22Rv1 (cell line): ENCODE data around the gene CTNND2.

Experiments used
- H3K27ac ChIP-seq: fragments of 450-650 bp; 2 replicates; pipeline ENCODE4 v1.5.1; 2017
- ZFX ChIP-seq: fragments of 450-650 bp; IDR thresholded peaks from 2 replicates; pipeline ENCODE4 v1.6.1; 2017; ENCODE audit warnings: antibody characterized with exemption, borderline replicate concordance
- TF ChIP-seq, protein P1 (sequence below): fragments of 450-650 bp; IDR thresholded peaks from 2 replicates; pipeline ENCODE4 v1.5.1; 2017; ENCODE audit warnings: mild to moderate bottlenecking

Gene CTNND2

GRCh38 chr5:11563822-11564221 lies 340.4 kb downstream of the CTNND2 start:
- no peak overlapping the region for H3K27ac ChIP-seq
- TF ChIP-seq, protein P1, sequence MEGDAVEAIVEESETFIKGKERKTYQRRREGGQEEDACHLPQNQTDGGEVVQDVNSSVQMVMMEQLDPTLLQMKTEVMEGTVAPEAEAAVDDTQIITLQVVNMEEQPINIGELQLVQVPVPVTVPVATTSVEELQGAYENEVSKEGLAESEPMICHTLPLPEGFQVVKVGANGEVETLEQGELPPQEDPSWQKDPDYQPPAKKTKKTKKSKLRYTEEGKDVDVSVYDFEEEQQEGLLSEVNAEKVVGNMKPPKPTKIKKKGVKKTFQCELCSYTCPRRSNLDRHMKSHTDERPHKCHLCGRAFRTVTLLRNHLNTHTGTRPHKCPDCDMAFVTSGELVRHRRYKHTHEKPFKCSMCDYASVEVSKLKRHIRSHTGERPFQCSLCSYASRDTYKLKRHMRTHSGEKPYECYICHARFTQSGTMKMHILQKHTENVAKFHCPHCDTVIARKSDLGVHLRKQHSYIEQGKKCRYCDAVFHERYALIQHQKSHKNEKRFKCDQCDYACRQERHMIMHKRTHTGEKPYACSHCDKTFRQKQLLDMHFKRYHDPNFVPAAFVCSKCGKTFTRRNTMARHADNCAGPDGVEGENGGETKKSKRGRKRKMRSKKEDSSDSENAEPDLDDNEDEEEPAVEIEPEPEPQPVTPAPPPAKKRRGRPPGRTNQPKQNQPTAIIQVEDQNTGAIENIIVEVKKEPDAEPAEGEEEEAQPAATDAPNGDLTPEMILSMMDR, result no peak
- no peak for TF ChIP-seq ZFX

DNA sequence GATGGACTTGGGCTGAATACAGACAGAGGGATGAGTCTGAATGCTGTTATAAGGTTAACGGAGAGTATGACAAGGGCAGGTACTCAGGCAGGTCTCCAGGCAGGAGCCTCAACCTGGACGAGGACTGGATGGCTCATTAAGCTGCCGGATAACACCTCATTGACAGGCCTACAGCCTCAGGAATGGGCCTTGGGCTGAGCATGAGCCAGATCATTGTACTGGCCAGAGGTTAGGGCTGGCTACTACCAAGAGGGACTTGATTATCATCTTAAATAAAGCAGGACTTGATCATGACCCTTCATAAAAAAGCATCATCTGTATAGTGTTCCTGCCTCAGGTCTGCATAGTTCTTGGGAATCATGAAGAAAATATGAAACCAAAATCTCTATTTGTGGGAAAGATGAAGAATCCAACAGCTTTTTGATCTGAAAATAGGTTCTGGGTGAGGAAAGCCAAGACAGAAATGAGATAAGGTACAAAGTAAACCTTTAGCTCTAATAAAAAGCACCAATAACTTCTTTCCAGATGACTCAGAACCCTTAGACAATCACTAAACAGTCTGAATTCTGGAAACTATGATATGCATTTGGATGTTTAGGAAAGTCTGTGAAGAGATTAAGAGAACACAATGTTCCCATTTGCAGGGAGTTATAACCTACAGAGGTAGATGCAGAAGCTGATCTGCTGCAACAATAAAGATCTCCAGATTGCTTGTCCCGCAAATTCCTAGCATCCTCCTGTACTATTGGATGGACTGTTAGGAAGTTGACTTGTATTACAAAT lies 343.1 kb downstream of the CTNND2 start:
- no peak for TF ChIP-seq ZFX
- TF ChIP-seq, protein P1, result no peak

DNA sequence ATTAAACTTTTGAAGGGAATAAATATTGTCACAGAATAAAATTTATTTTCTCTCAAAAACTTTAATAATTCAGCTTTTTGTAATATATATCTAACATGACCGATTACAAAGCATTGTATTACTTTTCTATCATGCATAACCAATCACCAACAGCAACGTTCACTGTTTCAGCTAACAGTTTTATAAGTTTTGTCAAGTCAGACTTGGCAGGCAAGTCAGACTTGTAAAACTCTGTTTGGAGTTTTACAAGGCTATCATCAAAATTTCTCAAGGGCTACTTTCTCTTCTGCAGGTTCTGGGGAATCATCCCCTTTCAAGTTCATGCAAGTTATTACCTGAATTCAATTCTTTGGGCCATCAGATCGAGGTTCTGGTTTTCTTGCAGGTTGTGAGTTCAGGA lies 347.2 kb downstream of the CTNND2 start:
- H3K27ac ChIP-seq, result no peak overlapping the region
- TF ChIP-seq ZFX, result no peak
- TF ChIP-seq, protein P1, result no peak

More for the DNA sequence above, 343.1 kb downstream of the CTNND2 start:
- H3K27ac ChIP-seq, result peak overlapping the region; percentile 37

DNA sequence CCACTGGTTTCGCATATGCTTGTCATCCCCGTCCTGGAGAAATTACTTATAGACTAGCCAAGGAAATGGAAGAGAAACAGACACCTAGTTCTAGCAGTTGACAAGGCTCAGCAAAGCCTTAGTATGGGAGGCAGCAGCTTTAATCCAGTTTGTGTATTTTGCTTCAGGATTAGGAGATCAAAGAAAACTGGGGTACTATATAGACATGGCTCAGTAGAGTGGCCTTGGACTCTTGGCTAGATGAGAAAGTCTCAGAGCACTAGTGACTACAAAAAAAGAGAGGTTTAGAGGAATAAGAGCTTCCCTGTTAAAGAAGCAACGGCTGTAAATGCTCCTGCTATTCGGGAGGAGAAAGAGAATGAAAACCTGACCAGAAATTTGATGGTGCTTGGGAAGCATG lies 349.1 kb downstream of the CTNND2 start:
- H3K27ac ChIP-seq, result no peak overlapping the region
- TF ChIP-seq, protein P1, result no peak
- TF ChIP-seq ZFX, result no peak

DNA sequence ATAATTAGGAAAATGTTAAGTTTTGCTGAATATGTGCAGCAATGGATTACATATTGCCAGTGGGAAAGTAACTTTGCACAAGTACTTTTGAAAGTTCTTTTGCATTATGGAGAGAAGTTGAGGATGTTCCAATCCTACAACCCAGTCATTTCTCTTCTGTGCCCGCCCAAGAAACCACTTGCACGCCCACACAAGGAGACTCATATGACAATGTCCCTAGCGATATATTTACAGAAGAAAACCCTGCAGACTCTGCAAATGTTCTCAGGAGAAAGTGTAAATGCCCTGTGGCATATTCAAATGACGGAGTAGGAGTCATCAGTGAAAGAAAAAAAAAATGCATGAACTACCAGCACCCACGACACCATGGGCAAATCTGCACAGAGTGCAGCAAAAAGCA lies 356.5 kb downstream of the CTNND2 start:
- no peak for TF ChIP-seq ZFX
- H3K27ac ChIP-seq, result no peak overlapping the region

DNA sequence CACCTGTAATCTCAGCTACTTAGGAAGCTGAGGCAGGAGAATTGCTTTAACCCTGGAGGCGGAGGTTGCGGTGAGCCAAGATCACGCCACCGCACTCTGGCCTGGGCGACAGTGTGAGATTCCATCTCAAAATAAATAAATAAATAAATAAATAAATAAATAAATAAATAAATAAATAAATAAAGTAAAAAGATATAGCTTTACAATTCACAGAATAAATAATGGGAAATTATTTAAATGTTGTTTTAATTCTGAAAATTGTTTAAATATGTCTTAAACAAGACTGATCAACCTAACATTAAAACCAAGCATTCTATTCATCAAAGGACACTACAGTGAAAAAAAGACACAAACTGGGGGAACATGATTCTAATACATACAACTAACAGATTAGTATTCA lies 357.1 kb downstream of the CTNND2 start:
- TF ChIP-seq, protein P1, result no peak
- TF ChIP-seq ZFX, result no peak
- H3K27ac ChIP-seq, result no peak overlapping the region

GRCh38 chr5:11540112-11540511 lies 364.1 kb downstream of the CTNND2 start:
- H3K27ac ChIP-seq, result no peak overlapping the region
- TF ChIP-seq ZFX, result no peak
- TF ChIP-seq, protein P1, result no peak
